IPS-18c (cell line): Measurements from ENCODE around the gene VAV1.

Source experiments
- H3K4me3 ChIP-seq: 2 replicates; pipeline ENCODE4 v1.7.0; 2013; ENCODE audit warnings: low read depth, mild to moderate bottlenecking, low read length, moderate library complexity; ENCODE audit not compliant: insufficient read depth
- H3K9me3 ChIP-seq: one replicate; pipeline ENCODE4 v1.6.1; 2013; ENCODE audit warnings: mild to moderate bottlenecking, low read length, moderate library complexity; ENCODE audit not compliant: control insufficient read depth, insufficient read depth

Gene VAV1

GRCh38 chr19:6876748-6877147 is 104.2 kb downstream of the VAV1 start:
- Histone ChIP-seq H3K9me3 (peaks cover 2% of the 10 kb centered on the region), H3K4me3 (no peak overlapping the region)

- peaks cover 2% of the 10 kb centered on the region for H3K9me3 ChIP-seq
- no peak overlapping the region for H3K4me3 ChIP-seq
These were observed 105.3 kb downstream of the VAV1 start for GRCh38 chr19:6877766-6878165.

- Histone ChIP-seq H3K9me3 (peaks cover 6% of the 10 kb centered on the region), H3K4me3 (no peak overlapping the region)
These were observed 113.9 kb downstream of the VAV1 start for GRCh38 chr19:6886277-6886897.

GRCh38 chr19:6887316-6887715 is 114.8 kb downstream of the VAV1 start, which contains the start of gene ADGRE1:
ADGRE1 (plus strand) TSS chr19:6887579; CDS start chr19:6887609, 30 bp downstream.
- Histone ChIP-seq H3K4me3 (no peak within 1 kb of the TSS), H3K9me3 (peaks cover 6% of the 10 kb centered on the region)

GRCh38 chr19:6888967-6889366 is 116.5 kb downstream of the VAV1 start:
- no peak overlapping the region for H3K4me3 ChIP-seq
- peaks cover 6% of the 10 kb centered on the region for H3K9me3 ChIP-seq

GRCh38 chr19:6890401-6890913 is 117.9 kb downstream of the VAV1 start:
- Histone ChIP-seq H3K9me3 (peaks cover 9% of the 10 kb centered on the region), H3K4me3 (no peak overlapping the region)

GRCh38 chr19:6890938-6891337 is 118.4 kb downstream of the VAV1 start:
- no peak overlapping the region for H3K4me3 ChIP-seq
- H3K9me3 ChIP-seq: peaks cover 10% of the 10 kb centered on the region

GRCh38 chr19:6891761-6892385 is 119.4 kb downstream of the VAV1 start:
- Histone ChIP-seq H3K9me3 (peaks cover 3% of the 10 kb centered on the region), H3K4me3 (no peak overlapping the region)

- Histone ChIP-seq H3K4me3 (no peak overlapping the region), H3K9me3 (peaks cover 3% of the 10 kb centered on the region)
These were observed 121.8 kb downstream of the VAV1 start for GRCh38 chr19:6894313-6894712.

GRCh38 chr19:6903446-6903845 is 130.9 kb downstream of the VAV1 start:
- Histone ChIP-seq H3K4me3 (no peak overlapping the region), H3K9me3 (peaks cover 3% of the 10 kb centered on the region)

GRCh38 chr19:6906559-6907060 is 134.1 kb downstream of the VAV1 start:
- peaks cover 3% of the 10 kb centered on the region for H3K9me3 ChIP-seq
- H3K4me3 ChIP-seq: no peak overlapping the region
